ENCODE measurements around the gene UGT2A3.
"Not testable (repeated sequence)": the region's sequence is repeated elsewhere in the genome, so short reads cannot be mapped to it uniquely, and the experiment has no call there.

Gene UGT2A3
- 0 reads per million in 2 donors for total RNA-seq

DNA sequence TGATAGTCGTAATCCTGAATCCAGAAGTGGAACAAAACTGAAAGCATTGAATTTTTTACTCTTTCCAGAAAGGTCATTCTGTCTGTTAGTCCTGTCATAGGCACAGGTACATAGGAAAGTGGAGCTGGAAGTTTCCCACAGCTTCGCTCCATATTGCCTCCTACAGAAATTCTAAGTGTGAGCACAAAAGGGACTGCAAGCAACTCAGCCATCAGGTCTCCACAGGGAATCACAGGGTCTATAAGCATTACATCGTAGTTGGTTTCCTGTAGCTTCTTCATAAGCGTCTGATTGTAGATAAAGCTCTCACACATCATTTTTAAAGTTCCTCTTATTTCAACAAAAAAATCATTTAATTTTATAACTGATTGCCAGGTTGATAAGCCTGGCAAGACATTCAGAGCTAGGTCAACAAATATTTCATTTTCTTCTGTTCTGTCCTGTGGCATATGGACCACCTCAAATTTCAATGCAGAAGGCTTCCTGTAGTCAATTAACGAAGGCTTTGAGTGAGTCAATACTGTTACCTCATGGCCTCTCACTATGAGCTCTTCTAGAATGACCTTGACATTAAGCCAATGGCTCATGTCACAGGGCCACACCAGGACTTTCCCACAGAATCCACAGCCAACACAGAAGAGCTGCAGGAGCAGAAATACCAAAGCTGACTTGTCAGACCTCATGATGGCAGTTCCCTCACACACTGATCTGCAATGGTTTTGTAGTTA lies at the start of gene UGT2A3:
Gene UGT2A3, minus strand, starts transcription at position 727 of the 728 bp plus-strand sequence. Its CDS starts 44 bp downstream, at position 683.
- no peak for DNase-seq

DNA sequence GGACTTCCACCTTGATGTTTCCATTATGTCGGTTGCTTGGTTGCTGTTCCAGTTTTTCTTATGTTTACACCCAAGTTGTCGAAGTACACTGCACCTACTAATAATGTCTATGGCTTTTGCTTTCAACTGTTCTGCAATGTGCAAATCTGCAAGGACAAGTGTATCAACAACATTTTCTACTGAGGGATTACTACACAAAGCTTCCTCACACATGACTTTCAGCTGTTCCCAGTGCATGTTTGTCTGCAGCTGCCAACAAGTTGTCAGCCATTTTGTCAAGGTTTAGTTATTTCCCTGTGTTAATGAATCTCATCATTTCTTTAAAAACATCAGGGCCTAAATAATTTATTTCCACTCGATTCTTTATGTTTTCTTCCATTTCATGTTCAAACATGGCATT lies 45.4 kb upstream of the UGT2A3 start:
- DNase-seq = no peak

DNA sequence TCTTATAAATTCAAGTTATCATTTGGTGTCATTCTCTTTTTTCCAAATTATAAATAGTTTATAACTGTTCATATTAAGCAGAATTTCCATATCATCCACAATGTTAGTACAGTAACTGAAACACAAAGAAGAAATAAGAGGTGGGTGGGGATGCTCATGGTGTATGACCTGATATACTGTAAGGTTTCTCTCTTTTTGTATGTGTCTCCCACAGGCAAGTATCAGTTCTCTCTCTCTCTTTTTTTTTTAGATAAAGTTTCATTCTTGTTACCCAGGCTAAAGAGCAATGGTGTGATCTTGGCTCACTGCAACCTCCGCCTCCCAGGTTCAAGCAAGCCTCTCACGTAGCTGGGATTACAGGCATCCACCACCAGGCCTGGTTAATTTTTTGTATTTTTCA lies 43.7 kb upstream of the UGT2A3 start:
- no peak for DNase-seq

GRCh38 chr4:68987007-68987406 lies 35.4 kb upstream of the UGT2A3 start:
- DNase-seq = no peak

DNA sequence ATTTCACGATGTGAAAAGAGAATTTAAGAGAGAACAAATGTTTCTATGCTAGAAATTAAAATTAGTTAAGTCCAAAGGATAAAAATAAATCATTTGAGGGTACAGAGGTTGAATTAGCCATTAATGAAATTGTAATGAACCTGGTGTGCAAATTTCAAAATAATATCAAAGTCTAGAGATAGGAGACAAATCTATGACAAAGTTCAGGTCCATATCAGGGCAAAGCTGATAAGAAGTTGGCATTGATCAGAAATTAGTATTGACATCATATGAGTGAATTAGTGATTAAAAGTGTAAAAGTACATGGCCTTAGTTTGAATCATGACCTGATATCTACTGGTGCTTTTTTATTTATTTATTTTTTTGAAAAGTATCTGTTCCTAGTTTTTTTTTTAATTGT lies 33.8 kb upstream of the UGT2A3 start:
- DNase-seq = no peak

GRCh38 chr4:68984947-68985346 lies 33.3 kb upstream of the UGT2A3 start:
- no peak for DNase-seq

- no peak for DNase-seq
Observed at GRCh38 chr4:68963374-68963773, 11.8 kb upstream of the UGT2A3 start.

- no peak for DNase-seq
Observed at GRCh38 chr4:68962868-68963267, 11.3 kb upstream of the UGT2A3 start.

GRCh38 chr4:68960294-68961163 lies 8.9 kb upstream of the UGT2A3 start:
- DNase-seq = no peak

DNA sequence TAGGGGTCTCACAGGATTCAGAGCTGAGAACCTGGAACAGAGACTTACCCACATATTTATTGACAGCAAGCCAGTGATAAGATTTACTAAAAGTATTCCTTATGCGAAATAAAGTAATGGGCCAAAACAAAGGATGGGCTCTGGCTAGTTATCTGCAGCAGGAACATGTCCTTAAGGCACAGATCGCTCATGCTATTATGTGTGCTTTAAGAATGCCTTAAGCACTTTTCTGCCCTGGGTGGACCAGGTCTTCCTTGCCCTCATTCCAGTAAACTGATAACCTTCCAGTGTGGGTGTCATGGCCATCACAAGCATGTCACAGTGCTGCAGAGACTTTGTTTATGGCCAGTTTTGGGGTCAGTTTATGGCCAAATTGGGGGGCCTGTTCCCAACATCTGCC lies 7.5 kb upstream of the UGT2A3 start:
- not testable (repeated sequence) for DNase-seq

GRCh38 chr4:68954126-68954525 lies 2.5 kb upstream of the UGT2A3 start:
- no peak for DNase-seq

DNA sequence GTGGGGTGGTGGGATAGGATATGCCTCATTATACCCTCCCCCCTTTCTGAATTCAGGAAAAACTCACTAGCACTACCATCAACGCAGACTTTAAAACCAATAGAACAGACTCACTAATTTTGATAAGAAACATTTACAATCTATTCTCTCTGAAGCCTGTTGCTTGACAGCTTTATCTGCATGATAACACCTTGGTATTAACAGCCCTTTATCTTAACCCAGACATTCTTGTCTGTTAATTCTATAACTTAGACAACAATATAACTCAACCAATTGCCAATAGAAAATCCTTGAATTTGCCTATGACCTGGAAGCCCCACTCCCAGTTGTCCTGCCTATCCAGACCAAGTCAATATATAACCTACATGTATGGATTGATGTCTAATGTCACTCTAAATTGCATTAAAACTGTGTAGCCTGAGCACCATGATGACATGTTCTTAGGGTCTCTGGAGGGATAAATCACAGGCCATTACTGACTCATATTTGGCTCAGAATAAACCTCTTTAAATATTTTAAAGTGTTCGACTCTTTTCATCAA lies 1.5 kb upstream of the UGT2A3 start:
- DNase-seq = no peak

DNA sequence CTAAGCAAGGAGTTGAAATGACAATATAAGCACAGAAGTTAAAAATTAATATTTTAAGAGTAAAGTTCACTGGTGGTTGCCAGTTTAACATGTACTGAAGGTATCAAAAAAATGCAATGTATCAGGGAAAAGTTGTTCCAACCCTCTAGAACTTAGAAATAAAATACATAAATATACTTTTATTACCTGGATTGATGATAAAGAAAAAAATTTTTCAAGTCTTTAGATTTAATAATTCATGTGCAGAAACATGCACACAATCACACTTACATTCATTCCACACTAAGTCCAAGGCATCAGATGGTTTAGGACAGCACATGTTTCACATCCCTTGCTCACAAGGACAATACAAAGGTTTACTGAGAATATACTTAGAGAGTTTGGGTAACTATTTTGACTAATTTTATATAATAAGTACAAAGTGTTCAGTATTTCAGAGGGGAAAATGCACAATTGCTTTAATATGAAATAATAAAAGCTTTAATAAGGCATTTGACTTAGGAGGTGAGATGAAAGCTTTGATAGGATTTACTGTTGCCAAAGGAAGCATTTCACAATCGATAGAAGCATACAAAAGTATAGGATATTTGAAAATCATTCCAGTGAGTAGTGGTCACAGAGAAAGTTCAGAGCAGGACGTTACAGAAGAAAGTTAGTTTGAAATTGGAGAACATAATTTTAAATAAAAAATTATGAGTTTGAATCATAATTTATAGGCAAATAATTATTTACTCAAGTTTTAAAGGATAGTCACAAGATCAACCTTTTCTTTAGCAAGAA lies 392 bp upstream of the UGT2A3 start:
- no peak for DNase-seq

- no peak for DNase-seq
Observed at GRCh38 chr4:68950033-68950432, 1.6 kb downstream of the UGT2A3 start.

GRCh38 chr4:68948985-68949384 lies 2.6 kb downstream of the UGT2A3 start:
- no peak for DNase-seq

GRCh38 chr4:68948044-68948743 lies 3.4 kb downstream of the UGT2A3 start:
- DNase-seq = no peak

GRCh38 chr4:68929076-68929737 lies 22.4 kb downstream of the UGT2A3 start:
- no peak for DNase-seq

DNA sequence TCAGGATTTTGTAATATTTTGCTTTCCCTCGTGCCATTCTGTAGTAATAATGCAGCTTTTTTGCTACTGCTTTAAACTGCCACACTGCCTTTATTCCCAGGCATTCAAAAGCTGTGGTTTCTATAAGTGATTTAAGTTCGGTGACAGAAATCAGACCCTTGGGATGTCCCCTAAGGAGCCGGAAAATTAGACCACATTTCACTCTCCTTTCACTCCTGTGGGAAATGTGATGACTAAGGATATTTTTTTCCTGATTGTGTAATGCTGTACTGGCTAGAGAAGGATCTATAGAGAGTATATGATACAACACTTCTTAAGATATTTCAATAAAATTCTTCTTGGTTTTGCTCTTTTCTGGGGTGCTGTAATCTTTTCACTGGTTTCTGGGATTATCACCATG lies 24.4 kb downstream of the UGT2A3 start:
- no peak for DNase-seq

GRCh38 chr4:68922202-68922601 lies 29.4 kb downstream of the UGT2A3 start:
- DNase-seq = not testable (repeated sequence)

DNA sequence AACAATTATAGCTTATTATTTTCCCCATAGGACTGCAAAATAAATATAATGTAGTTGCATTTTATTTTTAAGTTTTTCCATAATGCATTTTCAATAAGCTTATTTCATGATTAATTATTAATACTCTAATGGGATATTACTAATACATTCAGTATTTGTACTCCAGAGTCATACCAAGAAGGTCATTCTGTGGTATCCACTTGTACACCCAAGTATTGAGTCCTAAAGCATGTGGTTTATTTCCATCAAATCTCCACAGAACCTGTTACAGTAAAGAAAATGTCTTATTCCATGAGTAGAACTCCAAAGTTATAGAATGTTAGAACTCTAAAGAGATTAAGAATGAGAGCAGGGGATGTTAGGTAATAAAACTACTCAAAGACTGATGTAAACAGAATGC lies 30.6 kb downstream of the UGT2A3 start:
- no peak for DNase-seq

GRCh38 chr4:68917016-68917415 lies 34.6 kb downstream of the UGT2A3 start:
- no peak for DNase-seq

DNA sequence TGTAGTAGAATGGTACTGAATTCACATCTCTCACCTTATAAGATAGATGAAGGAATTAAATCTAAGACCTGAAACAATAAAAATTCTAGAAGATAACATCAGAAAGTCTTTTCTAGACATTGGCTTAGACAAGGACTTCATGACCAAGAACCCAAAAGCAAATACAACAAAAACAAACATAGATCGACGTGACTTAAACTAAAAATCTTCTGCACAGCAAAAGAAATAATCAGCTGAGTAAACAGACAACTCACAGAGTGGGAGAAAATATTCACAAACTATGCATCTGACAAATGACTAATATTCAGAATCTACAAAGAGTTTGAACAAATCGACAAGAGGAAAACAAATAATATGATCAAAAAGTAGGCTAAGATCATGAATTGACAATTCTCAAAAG lies 38.8 kb downstream of the UGT2A3 start:
- DNase-seq = no peak

All from T-helper 9 cell (primary cell).